ENCODE measurements around the gene SEMA3B.
"Not testable (repeated sequence)": the region's sequence is repeated elsewhere in the genome, so short reads cannot be mapped to it uniquely, and the experiment has no call there.

Gene SEMA3B

DNA sequence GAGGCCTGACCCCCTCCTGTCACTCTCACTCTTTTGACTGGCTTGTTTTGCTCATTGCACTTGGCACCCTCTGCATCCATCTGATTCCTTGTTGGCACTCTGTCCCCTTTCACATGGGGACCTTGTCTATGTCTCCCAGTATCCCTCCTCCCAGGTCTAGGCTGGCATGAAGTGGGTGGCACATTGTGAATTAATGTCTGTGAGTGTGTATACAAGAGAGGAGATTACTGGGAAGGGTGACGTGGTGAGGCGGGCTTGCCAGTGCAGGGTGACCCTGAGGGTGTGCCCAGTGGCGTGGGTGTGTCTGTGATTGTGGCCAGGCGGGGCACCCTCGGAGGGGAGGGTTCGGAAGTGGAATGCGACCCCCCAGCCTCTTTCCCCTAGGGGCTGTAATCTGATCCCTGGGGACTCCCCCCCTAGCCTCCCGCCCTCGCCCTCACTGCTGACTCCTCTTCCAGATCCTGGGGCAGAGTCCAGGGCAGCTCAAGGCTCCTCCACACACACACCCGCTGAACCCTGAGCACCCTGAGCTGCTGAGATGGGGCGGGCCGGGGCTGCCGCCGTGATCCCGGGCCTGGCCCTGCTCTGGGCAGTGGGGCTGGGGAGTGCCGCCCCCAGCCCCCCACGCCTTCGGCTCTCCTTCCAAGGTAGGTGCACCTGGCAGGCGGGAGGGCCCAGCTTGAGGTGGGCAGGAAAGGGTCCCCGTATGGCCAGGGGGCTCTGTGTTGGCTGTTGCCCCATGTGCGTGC is at the start of gene SEMA3B:
SEMA3B (plus strand) TSS at position 445 of the 749 bp plus-strand sequence; CDS start at position 539, 94 bp downstream.
- H3K4me1 Mint-ChIP-seq (ENCODE audit: low read depth), result peaks cover 7% of the 10 kb centered on the region
- H3K27me3 Mint-ChIP-seq, result peaks cover 23% of the 10 kb centered on the region
- H3K4me3 Mint-ChIP-seq, result no peak within 1 kb of the TSS
- H3K27ac Mint-ChIP-seq, result no peak within 1 kb of the TSS
- H3K9me3 Mint-ChIP-seq, result no peaks in the 10 kb centered on the region
- H3K36me3 Mint-ChIP-seq (ENCODE audit: low read depth), result no peaks in the 10 kb centered on the region

DNA sequence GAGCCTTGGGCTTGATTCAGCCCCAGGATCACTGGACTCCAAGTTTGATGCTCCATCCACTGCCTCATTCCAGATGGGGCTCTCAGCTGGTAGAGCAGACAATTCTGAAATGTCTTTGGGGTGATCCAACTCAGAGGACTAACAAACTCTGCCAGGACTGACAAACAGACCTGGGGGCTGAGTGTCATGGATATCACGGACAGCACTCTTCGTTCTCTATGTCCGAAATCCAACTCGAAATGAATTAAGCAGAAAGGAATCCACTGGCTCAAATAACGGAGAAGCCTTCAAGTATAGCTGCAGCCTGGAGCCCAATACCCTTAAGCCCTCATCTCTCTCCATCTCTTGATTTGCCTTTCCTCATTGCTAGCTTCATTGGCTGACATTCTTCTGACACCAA is 49.7 kb upstream of the SEMA3B start:
- no peaks in the 10 kb centered on the region for H3K4me1 Mint-ChIP-seq (ENCODE audit: low read depth)
- no peak overlapping the region for H3K27ac Mint-ChIP-seq
- H3K27me3 Mint-ChIP-seq, result no peaks in the 10 kb centered on the region
- H3K9me3 Mint-ChIP-seq, result no peaks in the 10 kb centered on the region
- no peaks in the 10 kb centered on the region for H3K36me3 Mint-ChIP-seq (ENCODE audit: low read depth)
- H3K4me3 Mint-ChIP-seq, result no peak overlapping the region

DNA sequence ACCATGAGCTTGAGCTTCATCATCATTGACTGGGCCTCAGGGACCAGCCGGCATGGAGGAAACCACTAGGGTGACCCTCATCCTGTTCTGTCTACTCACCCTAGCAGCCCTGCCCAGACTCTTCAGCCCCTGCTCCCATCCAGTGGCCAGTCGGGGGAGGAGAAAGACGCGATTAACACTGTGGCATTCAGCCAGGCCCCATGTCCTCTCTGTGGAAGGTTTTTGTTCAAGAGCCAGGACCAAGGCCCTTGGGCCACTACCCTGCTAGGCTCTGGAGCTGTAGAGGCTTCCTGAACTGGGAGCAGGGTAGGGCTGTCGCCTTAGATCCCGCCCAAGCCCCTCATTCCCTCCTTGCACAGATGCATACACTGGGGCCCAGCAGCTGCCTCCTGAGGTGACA is 48.8 kb upstream of the SEMA3B start:
- Mint-ChIP-seq H3K9me3 (no peaks in the 10 kb centered on the region), H3K4me3 (no peak overlapping the region), H3K4me1 (ENCODE audit: low read depth) (no peaks in the 10 kb centered on the region), H3K27me3 (no peaks in the 10 kb centered on the region), H3K36me3 (ENCODE audit: low read depth) (no peaks in the 10 kb centered on the region), H3K27ac (no peak overlapping the region)

DNA sequence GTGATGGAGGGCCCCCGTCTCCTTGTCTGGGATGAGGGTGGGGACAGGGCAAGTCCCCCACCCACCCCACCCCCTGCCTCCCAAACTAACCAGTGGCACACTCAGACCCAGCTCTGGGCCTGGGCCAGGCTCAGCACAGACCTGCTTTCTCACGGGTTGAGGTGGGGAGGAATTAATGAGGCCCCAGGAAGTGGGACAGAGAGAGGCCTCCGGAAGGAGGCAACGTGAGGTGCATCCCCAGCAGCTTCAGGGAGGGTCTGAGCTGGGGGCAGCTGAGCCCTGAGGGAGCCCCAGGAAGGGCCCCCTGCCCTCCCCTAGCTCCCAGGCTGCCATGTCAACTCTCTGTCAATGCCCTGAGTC is 47.9 kb upstream of the SEMA3B start:
- Mint-ChIP-seq H3K27me3 (peaks cover 3% of the 10 kb centered on the region), H3K9me3 (no peaks in the 10 kb centered on the region), H3K36me3 (ENCODE audit: low read depth) (no peaks in the 10 kb centered on the region), H3K27ac (no peak overlapping the region), H3K4me1 (ENCODE audit: low read depth) (peaks cover 7% of the 10 kb centered on the region), H3K4me3 (no peak overlapping the region)

DNA sequence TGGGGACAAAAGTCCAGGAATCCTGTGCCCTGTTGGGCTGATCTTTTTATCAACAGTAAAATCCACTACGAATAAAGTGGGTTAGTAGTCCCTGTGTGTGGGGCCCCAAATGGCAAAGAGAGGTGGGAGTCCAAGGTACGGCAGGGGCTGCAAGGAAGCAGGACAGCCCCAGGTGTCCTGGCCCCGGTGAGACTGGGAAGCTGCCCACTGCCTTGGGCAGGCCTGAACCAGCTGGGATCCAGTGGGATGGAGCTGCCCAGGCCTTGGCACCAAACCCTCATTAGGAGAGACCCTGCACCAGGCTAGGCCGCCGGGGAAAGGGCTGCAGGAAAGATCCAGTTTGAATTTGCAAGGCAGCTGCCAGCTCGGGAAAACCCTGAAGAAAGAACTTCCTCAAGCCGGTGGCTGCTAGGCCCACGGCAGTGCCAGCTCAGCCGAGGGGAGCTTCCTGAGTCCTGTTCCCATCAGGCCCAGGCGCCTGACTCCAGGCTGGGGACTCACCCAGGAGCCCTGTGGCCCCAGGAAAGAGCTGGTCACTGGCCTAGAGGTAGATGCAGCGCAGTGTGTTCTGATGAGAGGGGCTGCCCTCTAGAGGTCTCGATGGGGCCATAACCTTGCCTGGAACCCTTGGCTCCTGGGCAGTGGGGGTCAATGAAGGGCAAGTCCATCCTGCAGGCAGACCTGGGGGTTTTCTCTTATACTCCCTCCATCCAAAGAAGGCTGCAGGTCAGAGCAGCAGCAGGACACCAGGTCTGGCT is 47.4 kb upstream of the SEMA3B start:
- Mint-ChIP-seq H3K36me3 (ENCODE audit: low read depth) (no peaks in the 10 kb centered on the region), H3K27me3 (peaks cover 3% of the 10 kb centered on the region), H3K4me3 (no peak overlapping the region), H3K9me3 (no peaks in the 10 kb centered on the region), H3K27ac (no peak overlapping the region), H3K4me1 (ENCODE audit: low read depth) (peaks cover 11% of the 10 kb centered on the region)

DNA sequence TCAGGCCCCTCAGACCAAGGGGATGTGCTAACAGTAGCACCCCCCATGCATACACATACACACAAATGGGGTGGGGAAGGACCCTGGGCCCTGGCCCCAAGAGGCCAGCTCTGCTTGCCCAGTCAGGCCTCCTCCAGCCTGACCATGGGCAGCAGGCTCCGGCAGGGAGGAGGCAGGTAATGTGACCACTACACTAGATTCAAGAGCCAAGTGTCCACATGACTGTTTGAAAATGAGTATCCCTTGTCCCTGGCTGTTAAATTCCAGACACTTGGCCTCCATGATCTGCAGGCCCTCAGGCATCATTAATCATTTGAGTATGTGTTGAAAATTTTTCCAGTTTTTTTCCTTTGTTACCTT is 46.8 kb upstream of the SEMA3B start:
- Mint-ChIP-seq H3K27me3 (peaks cover 3% of the 10 kb centered on the region), H3K36me3 (ENCODE audit: low read depth) (no peaks in the 10 kb centered on the region), H3K4me1 (ENCODE audit: low read depth) (peaks cover 16% of the 10 kb centered on the region), H3K4me3 (no peak overlapping the region), H3K9me3 (no peaks in the 10 kb centered on the region), H3K27ac (no peak overlapping the region)

DNA sequence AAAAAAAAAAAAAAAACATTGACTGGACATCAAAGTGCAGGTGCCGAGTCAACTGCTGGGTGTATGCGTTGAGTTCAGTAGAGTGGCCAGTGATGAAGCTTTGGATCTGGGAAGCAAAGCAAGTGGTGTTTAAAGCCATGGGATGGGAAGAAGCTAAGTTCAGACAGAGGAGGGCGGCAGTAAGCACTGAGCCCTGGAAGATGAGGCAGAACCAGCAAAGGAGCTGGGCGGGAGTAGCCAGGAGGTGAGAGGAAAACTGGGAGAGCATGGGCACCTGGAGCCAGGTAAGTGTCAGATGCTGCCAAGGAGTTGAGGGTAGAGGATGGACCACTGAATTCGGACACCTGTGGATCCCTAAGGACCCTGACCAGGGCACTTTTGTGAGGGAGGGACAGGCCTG is 44.3 kb upstream of the SEMA3B start:
- no peak overlapping the region for H3K4me3 Mint-ChIP-seq
- H3K36me3 Mint-ChIP-seq (ENCODE audit: low read depth), result no peaks in the 10 kb centered on the region
- no peak overlapping the region for H3K27ac Mint-ChIP-seq
- H3K27me3 Mint-ChIP-seq, result peaks cover 3% of the 10 kb centered on the region
- no peaks in the 10 kb centered on the region for H3K9me3 Mint-ChIP-seq
- H3K4me1 Mint-ChIP-seq (ENCODE audit: low read depth), result peaks cover 34% of the 10 kb centered on the region

DNA sequence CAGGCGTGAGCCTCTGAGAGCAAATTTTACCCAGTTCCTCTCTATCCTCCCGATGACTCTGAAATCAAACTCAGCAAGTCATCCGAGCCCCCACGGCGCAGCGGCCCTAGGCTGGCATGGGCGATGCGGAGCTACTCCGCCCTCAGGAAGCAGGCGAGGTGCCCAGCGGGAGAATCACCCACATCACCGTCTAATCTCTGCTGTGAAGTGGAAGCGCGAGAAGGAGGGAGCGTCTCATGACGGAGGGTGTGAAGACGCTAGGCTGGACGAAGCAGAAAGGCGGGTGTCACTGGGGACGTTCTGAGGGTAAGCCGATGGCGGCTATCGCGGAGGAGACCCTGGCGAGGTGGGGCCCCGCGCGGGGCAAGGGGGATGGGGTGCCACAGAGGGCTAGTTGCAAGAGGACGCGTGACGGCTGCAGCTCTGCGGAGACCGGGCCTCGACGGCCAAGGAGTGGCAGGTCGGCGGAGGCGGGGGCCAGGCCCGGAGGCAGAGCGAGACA is 42.0 kb upstream of the SEMA3B start:
- Mint-ChIP-seq H3K36me3 (ENCODE audit: low read depth) (no peaks in the 10 kb centered on the region), H3K27ac (peak overlapping the region; percentile 79), H3K4me1 (ENCODE audit: low read depth) (peaks cover 40% of the 10 kb centered on the region), H3K4me3 (peak overlapping the region; percentile 94), H3K27me3 (peaks cover 3% of the 10 kb centered on the region), H3K9me3 (no peaks in the 10 kb centered on the region)

DNA sequence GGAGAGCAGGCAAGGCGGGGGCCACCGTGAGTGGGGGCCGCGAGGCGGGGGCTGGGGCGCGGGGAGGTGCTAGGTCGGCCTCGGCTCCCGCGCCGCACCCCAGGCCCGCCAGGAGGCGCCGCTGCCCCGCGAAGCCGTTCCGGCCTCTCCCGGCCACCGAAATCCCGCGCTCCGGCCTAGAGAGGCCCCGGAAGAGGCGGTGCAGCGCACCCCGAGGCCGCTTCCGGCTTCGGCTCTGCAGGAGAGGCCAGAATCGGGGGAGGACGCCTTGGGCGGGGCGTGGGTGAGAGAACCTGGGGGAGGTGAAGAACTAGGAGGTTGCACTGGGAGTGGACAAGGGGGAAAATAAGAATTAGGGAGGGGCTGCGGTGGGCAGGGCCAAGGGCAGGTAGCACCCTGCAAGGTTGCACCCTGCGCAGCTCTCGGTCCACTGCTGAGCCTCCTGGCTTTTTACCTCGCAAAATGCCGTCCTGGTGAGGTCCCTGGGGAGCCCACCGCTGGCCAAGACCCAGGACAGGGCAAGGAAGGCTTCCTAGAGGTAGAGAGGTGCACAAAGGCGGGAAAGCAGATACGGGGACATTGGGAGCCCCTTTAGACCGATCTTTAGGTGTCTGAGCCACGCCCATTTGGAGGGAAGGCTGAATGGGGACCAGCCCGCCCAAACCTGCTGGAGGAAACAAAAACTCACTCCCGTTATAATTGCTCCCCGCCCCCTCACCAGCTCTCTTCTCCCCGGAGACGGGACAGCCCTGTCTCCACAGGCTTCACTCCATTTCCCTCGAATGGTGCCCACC is 41.4 kb upstream of the SEMA3B start:
- Mint-ChIP-seq H3K9me3 (no peaks in the 10 kb centered on the region), H3K27ac (peak overlapping the region; percentile 93), H3K4me3 (peak overlapping the region; percentile 94), H3K36me3 (ENCODE audit: low read depth) (no peaks in the 10 kb centered on the region), H3K4me1 (ENCODE audit: low read depth) (peaks cover 40% of the 10 kb centered on the region), H3K27me3 (peaks cover 3% of the 10 kb centered on the region)

DNA sequence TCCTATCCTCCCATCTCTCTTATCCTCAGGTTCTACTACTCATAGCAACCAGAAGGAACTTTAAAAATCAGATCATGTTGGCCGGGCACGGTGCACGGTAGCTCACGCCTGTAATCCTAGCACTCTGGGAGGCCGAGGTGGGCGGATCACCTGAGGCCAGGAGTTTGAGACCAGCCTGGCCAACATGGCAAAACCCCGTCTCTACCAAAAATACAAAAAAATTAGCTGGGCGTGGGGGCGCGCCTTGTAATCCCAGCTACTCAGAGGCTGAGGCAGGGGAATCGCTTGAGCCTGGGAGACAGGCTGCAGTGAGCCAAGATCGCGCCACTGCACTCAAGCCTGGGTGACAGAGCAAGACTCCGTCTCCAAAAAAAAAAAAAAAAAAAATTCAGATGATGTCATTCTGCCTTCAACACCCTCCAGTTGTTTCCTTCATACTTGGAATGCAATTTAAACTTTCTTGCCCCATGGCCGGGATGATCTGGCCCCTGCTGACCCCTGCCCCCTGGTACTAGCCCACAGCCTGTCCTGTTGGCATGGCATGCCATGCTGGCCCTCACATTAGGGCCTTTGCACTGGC is 40.7 kb upstream of the SEMA3B start:
- H3K4me1 Mint-ChIP-seq (ENCODE audit: low read depth), result peaks cover 40% of the 10 kb centered on the region
- H3K27me3 Mint-ChIP-seq; H3K9me3 Mint-ChIP-seq; H3K36me3 Mint-ChIP-seq (ENCODE audit: low read depth): not testable (repeated sequence)
- H3K27ac Mint-ChIP-seq, result peak overlapping the region; percentile 93
- peak overlapping the region; percentile 94 for H3K4me3 Mint-ChIP-seq

DNA sequence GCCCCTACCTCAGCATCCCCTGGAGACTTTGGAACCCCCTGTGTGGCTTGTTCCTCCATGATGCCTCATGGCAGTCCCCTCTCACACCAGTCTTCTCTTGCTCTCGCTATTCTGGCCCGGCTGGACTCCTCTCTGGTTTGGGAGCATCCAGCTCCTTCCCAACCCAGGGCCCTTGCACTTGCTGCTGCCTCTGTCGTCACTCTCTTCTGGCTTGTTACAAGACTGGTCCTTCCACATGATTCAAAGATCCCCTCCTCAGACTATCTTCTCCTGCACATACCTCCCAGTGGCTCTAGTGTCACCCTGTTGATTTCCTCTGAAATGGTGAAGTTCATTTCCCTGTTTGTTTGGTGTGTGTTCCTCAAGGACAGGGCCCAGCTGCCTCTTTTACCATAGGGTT is 39.5 kb upstream of the SEMA3B start:
- no peaks in the 10 kb centered on the region for H3K36me3 Mint-ChIP-seq (ENCODE audit: low read depth)
- no peak overlapping the region for H3K4me3 Mint-ChIP-seq
- H3K27ac Mint-ChIP-seq, result peak overlapping the region; percentile 17
- no peaks in the 10 kb centered on the region for H3K9me3 Mint-ChIP-seq
- H3K27me3 Mint-ChIP-seq, result peaks cover 3% of the 10 kb centered on the region
- peaks cover 43% of the 10 kb centered on the region for H3K4me1 Mint-ChIP-seq (ENCODE audit: low read depth)

DNA sequence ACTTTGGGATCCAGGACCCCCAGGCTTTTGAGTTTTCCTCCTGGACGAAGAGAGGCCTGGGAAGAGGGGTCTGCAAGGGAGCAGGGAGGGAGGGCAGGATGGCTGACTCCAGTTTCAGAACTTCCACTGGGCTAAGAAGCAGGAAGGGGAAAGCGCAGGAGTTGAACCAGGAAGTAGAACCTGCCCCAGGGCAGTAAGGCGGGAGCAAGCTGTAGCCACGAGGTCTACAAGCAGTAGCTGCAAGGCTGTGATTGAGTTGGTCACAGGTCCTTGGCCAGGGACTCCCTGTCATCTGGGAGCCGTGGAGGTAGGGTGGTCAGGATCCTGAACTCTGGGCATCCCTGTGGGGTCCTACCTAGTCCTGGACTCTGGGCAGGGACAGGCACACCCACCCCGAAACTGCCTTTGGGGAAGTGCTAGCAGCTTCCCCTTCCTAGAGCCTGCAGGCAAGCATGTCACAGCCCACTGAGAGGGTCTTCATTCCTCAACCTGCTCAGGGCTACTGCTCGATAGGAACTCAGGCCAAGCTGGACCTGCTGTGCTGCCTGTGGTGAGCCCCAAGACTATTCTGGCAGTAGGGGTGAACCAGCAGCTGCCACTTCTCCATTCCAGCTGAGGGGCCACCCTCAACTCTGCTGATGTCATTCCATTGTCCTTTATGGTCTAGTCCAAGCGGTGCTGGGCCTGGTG is 38.7 kb upstream of the SEMA3B start:
- Mint-ChIP-seq H3K9me3 (no peaks in the 10 kb centered on the region), H3K36me3 (ENCODE audit: low read depth) (no peaks in the 10 kb centered on the region), H3K27ac (no peak overlapping the region), H3K27me3 (peaks cover 2% of the 10 kb centered on the region), H3K4me3 (no peak overlapping the region), H3K4me1 (ENCODE audit: low read depth) (peaks cover 45% of the 10 kb centered on the region)

DNA sequence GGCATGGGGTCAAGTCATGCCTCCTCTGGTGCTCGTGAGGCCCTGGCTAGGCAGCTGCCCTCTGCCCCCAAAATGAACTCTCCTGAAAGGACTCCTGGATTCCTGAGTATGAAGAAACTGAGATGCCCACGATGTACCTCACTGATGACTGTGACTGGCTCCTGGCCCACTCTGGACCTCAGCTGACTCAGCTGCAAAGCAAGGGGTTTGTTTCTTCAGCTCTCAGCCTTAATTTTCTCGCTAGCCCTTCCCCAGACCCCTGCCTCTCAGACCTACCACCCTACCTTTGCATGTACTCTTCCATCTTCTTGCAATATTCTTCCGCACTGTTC is 38.2 kb upstream of the SEMA3B start:
- peaks cover 46% of the 10 kb centered on the region for H3K4me1 Mint-ChIP-seq (ENCODE audit: low read depth)

DNA sequence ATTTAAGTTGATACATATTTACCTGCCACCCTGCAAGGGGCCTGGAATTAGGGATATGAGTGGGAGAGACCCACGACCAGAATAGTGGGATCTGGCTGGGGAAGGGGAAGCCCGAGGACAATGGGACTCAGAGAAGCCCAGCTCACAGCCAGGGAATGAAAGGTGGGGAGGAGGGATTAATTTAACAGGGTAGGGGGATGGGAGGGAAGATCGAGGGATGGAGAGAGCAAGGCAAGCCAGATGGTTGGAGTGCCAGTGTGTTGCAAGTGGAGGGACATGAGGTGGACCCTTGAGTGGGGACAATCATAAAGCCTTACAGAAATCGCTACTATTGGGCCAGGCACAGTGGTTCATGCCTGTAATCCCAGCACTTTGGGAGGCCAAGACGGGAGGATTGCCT is 37.4 kb upstream of the SEMA3B start:
- no peak overlapping the region for H3K27ac Mint-ChIP-seq
- H3K9me3 Mint-ChIP-seq, result no peaks in the 10 kb centered on the region
- no peaks in the 10 kb centered on the region for H3K27me3 Mint-ChIP-seq
- H3K4me1 Mint-ChIP-seq (ENCODE audit: low read depth), result peaks cover 40% of the 10 kb centered on the region
- H3K36me3 Mint-ChIP-seq (ENCODE audit: low read depth), result no peaks in the 10 kb centered on the region
- no peak overlapping the region for H3K4me3 Mint-ChIP-seq

More for the DNA sequence above, 38.2 kb upstream of the SEMA3B start:
- Mint-ChIP-seq H3K4me3 (no peak overlapping the region), H3K36me3 (ENCODE audit: low read depth) (no peaks in the 10 kb centered on the region), H3K27ac (no peak overlapping the region), H3K9me3 (no peaks in the 10 kb centered on the region), H3K27me3 (no peaks in the 10 kb centered on the region)

Measured in stimulated activated naive CD8-positive, alpha-beta T cell treated with anti-CD3 and anti-CD28 coated beads, Interleukin-15, Interleukin-2, amounts not matched to agents 100 ng/mL and 50 ng/mL, for 24 hours (primary cell).